ENCODE results near the gene OSBPL3.

- TF ChIP-seq EZH2phosphoT487 (IDR thresholded peaks at IDR 0.05; ENCODE audit: borderline replicate concordance): no peak
- TF ChIP-seq SIN3A (IDR thresholded peaks at IDR 0.05; ENCODE audit: low read depth): no peak
- no peak for TF ChIP-seq POLR2AphosphoS5 (IDR thresholded peaks at IDR 0.05; ENCODE audit: low read depth, low read length)
- TF ChIP-seq POLR2A (IDR thresholded peaks at IDR 0.05; ENCODE audit: borderline replicate concordance, extremely low read depth, insufficient read depth, insufficient read length): no peak
- TF ChIP-seq CTCF (IDR thresholded peaks at IDR 0.05 in 2 of 3, conservative IDR thresholded peaks at IDR 0.05 in 1 of 3; ENCODE audit: borderline replicate concordance in 1 of 3, insufficient read depth in 1 of 3, low read depth in 2 of 3, low read length in 2 of 3): no peak
- TF ChIP-seq MAX (IDR thresholded peaks at IDR 0.05): no peak
- no peak for TF ChIP-seq CBX3 (IDR thresholded peaks at IDR 0.05; ENCODE audit: low read depth)
These were observed 12.3 kb upstream of the OSBPL3 start for GRCh38 chr7:24992314-24992713.

Measured in HCT116 (cell line).